OCI-LY7 (cell line): Measurements from ENCODE around the gene KRT16. TPM values are rescaled to one million over a fixed set of nuclear protein-coding genes. Genes with fewer than 3 reads are reported as not detected.

Experiments used
- BruUV-seq: library from RNA; stranded (reverse); fragments of 400-500 nt; replicated peaks from 2 replicates; lab custom pipeline; 2021; lab: Mats Ljungman, UMichigan
- CTCF ChIA-PET: fragments of 300-600 bp; sonication (Branson Sonifier 250); formaldehyde crosslinking; loops from one replicate; lab custom pipeline; 2022; ENCODE audit warnings: antibody characterized with exemption; ENCODE audit not compliant: unreplicated experiment; lab: Charles Lee
- POLR2A ChIA-PET: fragments of 300-600 bp; sonication (Branson Sonifier 250); formaldehyde crosslinking; loops from one replicate; lab custom pipeline; 2022; ENCODE audit warnings: antibody characterized with exemption; lab: Charles Lee
- DNase-seq: peaks from one replicate; pipeline ENCODE4 v3.0.0-alpha.2; 2015; ENCODE audit warnings: low spot score
- H2AFZ ChIP-seq: fragments of 200-600 bp; sonication (generic), shearing (Covaris generic); 2 replicates; pipeline ENCODE4 v1.6.1; 2014; ENCODE audit warnings: mild to moderate bottlenecking, antibody characterized with exemption, low read length, moderate library complexity
- H3K27ac ChIP-seq: fragments of 200-600 bp; sonication (generic); 2 replicates; pipeline ENCODE4 v1.5.1; 2014; ENCODE audit warnings: mixed run types, low read depth, mild to moderate bottlenecking, moderate library complexity, low read length, inconsistent platforms; ENCODE audit not compliant: poor library complexity, severe bottlenecking
- H3K36me3 ChIP-seq: fragments of 200-600 bp; sonication (generic); 2 replicates; pipeline ENCODE4 v1.6.1; 2014; ENCODE audit warnings: mild to moderate bottlenecking, antibody characterized with exemption, low read length, moderate library complexity, mixed read lengths; ENCODE audit not compliant: insufficient read depth
- H3K4me1 ChIP-seq: fragments of 200-600 bp; sonication (generic); 2 replicates; pipeline ENCODE4 v1.5.1; 2014; ENCODE audit warnings: mild to moderate bottlenecking, low read length; ENCODE audit not compliant: insufficient read depth, poor library complexity, severe bottlenecking
- H3K4me2 ChIP-seq: fragments of 200-600 bp; sonication (generic); 2 replicates; pipeline ENCODE4 v1.6.1; 2014; ENCODE audit warnings: mild to moderate bottlenecking, low read length
- H3K4me3 ChIP-seq: fragments of 200-600 bp; sonication (generic); 2 replicates; pipeline ENCODE4 v1.5.1; 2014; ENCODE audit warnings: mild to moderate bottlenecking, low read depth, low read length; ENCODE audit not compliant: poor library complexity, severe bottlenecking
- H3K79me2 ChIP-seq: fragments of 200-600 bp; sonication (generic); 2 replicates; pipeline ENCODE4 v1.6.1; 2016; ENCODE audit warnings: low read depth, mild to moderate bottlenecking, low read length, moderate library complexity, mixed read lengths; ENCODE audit not compliant: insufficient read depth
- H3K9me2 ChIP-seq: fragments of 200-600 bp; sonication (generic); 2 replicates; pipeline ENCODE4 v1.6.1; 2016; ENCODE audit warnings: mild to moderate bottlenecking, low read length, mixed read lengths; ENCODE audit not compliant: insufficient read depth
- H3K9me3 ChIP-seq: fragments of 200-600 bp; sonication (generic); 2 replicates; pipeline ENCODE4 v1.6.1; 2014; ENCODE audit warnings: mild to moderate bottlenecking, mixed run types, low read length, mixed read lengths
- H4K20me1 ChIP-seq: fragments of 200-600 bp; sonication (generic); 2 replicates; pipeline ENCODE4 v1.6.1; 2014; ENCODE audit warnings: mild to moderate bottlenecking, antibody characterized with exemption, low read length, moderate library complexity, mixed read lengths; ENCODE audit not compliant: insufficient read depth
- EZH2phosphoT487 ChIP-seq: fragments of 200-600 bp; sonication (generic); IDR thresholded peaks from 2 replicates; pipeline ENCODE4 v1.6.1; 2018; ENCODE audit warnings: low read depth, borderline replicate concordance, mild to moderate bottlenecking, mixed run types, antibody characterized with exemption, low read length, moderate library complexity, mixed read lengths
- intact Hi-C: fragments of 100-400 bp; cut with micrococcal nuclease; formaldehyde crosslinking; loops from one replicate; pipeline ENCODE4 v1.10.0; 2022; ENCODE audit not compliant: unreplicated experiment
- total RNA-seq, 2 experiments: library from RNA; depleted of rRNA in 1 of 2; stranded (reverse); fragments of >200 nt in 1 of 2; shearing (Covaris generic) in 1 of 2; gene quantifications; 2 replicates each; pipeline ENCODE4 v1.2.3, GENCODE V29; 2014 to 2022
- TF ChIP-seq, protein P1 (sequence below): fragments of 200-600 bp; sonication (generic); conservative IDR thresholded peaks from 2 replicates; pipeline ENCODE4 v1.5.1; 2014; ENCODE audit warnings: mild to moderate bottlenecking, antibody characterized with exemption, low read length, moderate library complexity, mixed read lengths

The KRT16 gene
- total RNA-seq, 2 experiments from 2014 or later = not detected

GRCh38 chr17:41633556-41634199, 21.1 kb upstream of the KRT16 start:
- Histone ChIP-seq H3K9me3 (no peaks in the 10 kb centered on the region), H4K20me1 (no peaks in the 10 kb centered on the region), H3K27ac (no peak overlapping the region), H3K9me2 (no peaks in the 10 kb centered on the region), H3K36me3 (no peaks in the 10 kb centered on the region), H3K4me2 (no peak overlapping the region), H2AFZ (no peak overlapping the region), H3K4me1 (no peaks in the 10 kb centered on the region), H3K79me2 (no peaks in the 10 kb centered on the region), H3K4me3 (no peak overlapping the region)
- POLR2A ChIA-PET = no interaction called here
- no TSS peak for BruUV-seq
- peak; percentile 7 for DNase-seq
- intact Hi-C loops = no loop called here
- TF ChIP-seq, protein P1, sequence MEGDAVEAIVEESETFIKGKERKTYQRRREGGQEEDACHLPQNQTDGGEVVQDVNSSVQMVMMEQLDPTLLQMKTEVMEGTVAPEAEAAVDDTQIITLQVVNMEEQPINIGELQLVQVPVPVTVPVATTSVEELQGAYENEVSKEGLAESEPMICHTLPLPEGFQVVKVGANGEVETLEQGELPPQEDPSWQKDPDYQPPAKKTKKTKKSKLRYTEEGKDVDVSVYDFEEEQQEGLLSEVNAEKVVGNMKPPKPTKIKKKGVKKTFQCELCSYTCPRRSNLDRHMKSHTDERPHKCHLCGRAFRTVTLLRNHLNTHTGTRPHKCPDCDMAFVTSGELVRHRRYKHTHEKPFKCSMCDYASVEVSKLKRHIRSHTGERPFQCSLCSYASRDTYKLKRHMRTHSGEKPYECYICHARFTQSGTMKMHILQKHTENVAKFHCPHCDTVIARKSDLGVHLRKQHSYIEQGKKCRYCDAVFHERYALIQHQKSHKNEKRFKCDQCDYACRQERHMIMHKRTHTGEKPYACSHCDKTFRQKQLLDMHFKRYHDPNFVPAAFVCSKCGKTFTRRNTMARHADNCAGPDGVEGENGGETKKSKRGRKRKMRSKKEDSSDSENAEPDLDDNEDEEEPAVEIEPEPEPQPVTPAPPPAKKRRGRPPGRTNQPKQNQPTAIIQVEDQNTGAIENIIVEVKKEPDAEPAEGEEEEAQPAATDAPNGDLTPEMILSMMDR = no peak
- no peak for TF ChIP-seq EZH2phosphoT487
- CTCF ChIA-PET = no interaction called here

DNA sequence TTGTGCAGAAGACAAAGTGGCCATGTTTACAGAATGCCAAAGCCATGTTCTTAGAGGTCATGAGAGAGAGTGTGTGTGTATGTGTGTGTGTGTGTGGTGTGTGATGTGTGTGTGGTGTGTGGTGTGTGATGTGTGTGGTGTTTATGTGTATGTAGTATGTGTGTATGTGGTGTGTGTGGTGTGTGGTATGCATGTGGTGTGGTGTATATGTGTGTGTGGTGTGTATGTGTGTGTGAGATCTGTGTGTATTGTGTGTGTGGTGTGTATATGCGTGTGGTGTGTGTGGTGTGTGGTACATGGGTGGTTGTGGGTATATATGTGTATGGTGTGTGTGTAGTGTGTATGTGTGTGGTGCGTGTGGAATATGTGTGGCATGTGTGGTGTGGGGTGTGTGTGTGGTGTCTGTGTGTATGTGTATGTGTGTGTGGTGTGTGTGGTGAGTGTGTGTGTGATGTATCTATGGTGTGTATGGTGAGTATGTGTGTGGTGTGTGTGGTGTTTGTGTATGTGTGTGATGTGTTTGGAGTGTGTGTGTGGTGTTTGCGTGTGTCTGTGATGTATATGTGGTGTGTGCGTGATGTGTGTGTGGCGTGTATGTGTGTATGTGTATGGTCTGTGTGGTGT, 20.0 kb upstream of the KRT16 start:
- DNase-seq = no peak
- Histone ChIP-seq H2AFZ (no peak overlapping the region), H3K27ac (no peak overlapping the region), H3K9me2 (no peaks in the 10 kb centered on the region), H4K20me1 (no peaks in the 10 kb centered on the region), H3K4me3 (no peak overlapping the region), H3K9me3 (no peaks in the 10 kb centered on the region), H3K4me1 (no peaks in the 10 kb centered on the region), H3K36me3 (no peaks in the 10 kb centered on the region), H3K79me2 (no peaks in the 10 kb centered on the region), H3K4me2 (no peak overlapping the region)
- intact Hi-C loops = no loop called here
- CTCF ChIA-PET = no interaction called here
- POLR2A ChIA-PET = no interaction called here
- no TSS peak for BruUV-seq
- TF ChIP-seq EZH2phosphoT487 = no peak
- TF ChIP-seq, protein P1 = no peak

DNA sequence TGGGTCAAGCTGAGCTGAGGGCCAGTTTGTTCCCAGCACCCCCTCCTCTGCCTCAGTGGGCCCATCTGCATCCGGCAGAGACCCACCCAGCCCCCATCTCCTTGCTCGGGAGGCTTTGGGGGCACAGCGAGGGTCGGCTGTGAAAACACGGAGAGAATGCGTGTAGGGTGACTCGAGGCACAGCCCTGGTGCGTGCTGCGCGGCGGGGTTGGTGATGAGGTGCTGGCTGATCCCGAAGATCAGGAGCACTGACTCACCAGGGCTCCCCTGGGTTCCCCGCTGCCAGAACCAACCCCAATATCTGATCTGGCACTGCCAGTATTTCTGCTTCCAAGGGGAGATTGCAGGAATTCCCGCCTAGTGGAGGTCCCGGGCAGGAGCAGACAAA, 19.3 kb upstream of the KRT16 start:
- Histone ChIP-seq H2AFZ (no peak overlapping the region), H3K9me2 (no peaks in the 10 kb centered on the region), H4K20me1 (no peaks in the 10 kb centered on the region), H3K4me3 (no peak overlapping the region), H3K9me3 (no peaks in the 10 kb centered on the region), H3K4me1 (no peaks in the 10 kb centered on the region), H3K27ac (no peak overlapping the region), H3K4me2 (no peak overlapping the region), H3K36me3 (no peaks in the 10 kb centered on the region), H3K79me2 (no peaks in the 10 kb centered on the region)
- no peak for DNase-seq
- intact Hi-C loops = no loop called here
- ChIA-PET CTCF (no interaction called here), POLR2A (no interaction called here)
- BruUV-seq = no TSS peak
- TF ChIP-seq, protein P1 = no peak
